ENCODE measurements around the gene LMX1A.

Gene LMX1A

GRCh38 chr1:165339164-165339563, 17.4 kb downstream of the LMX1A start:
- no peak for ATAC-seq
- TF ChIP-seq CREB5 (CRISPR knock-in tag; IDR thresholded peaks at IDR 0.05; ENCODE audit: low read depth) (no peak), GLIS3 (CRISPR knock-in tag; IDR thresholded peaks at IDR 0.05) (no peak), PATZ1 (CRISPR knock-in tag; IDR thresholded peaks at IDR 0.05; ENCODE audit: borderline replicate concordance) (no peak), ZNF565 (CRISPR knock-in tag; conservative IDR thresholded peaks at IDR 0.05; ENCODE audit: low read depth) (no peak), ZNF70 (CRISPR knock-in tag; IDR thresholded peaks at IDR 0.05) (no peak), ZC3H10 (CRISPR knock-in tag; IDR thresholded peaks at IDR 0.05) (no peak), ISL1 (CRISPR knock-in tag; IDR thresholded peaks at IDR 0.05) (no peak), ZFP3 (CRISPR knock-in tag; IDR thresholded peaks at IDR 0.05) (no peak), RARB (CRISPR knock-in tag; IDR thresholded peaks at IDR 0.05) (no peak), TSHZ2 (CRISPR knock-in tag; IDR thresholded peaks at IDR 0.05) (no peak), TOX (CRISPR knock-in tag; IDR thresholded peaks at IDR 0.05; ENCODE audit: borderline replicate concordance) (no peak), OSR1 (CRISPR knock-in tag; IDR thresholded peaks at IDR 0.05) (no peak), ZFP30 (CRISPR knock-in tag; IDR thresholded peaks at IDR 0.05) (no peak), SNAI2 (CRISPR knock-in tag; IDR thresholded peaks at IDR 0.05) (no peak), BACH2 (CRISPR knock-in tag; IDR thresholded peaks at IDR 0.05; ENCODE audit: borderline replicate concordance) (no peak), CSDC2 (CRISPR knock-in tag; IDR thresholded peaks at IDR 0.05) (no peak), TCF4 (CRISPR knock-in tag; IDR thresholded peaks at IDR 0.05; ENCODE audit: borderline replicate concordance) (no peak), ESRRG (CRISPR knock-in tag; IDR thresholded peaks at IDR 0.05) (no peak)
- TF ChIP-seq, protein P1, sequence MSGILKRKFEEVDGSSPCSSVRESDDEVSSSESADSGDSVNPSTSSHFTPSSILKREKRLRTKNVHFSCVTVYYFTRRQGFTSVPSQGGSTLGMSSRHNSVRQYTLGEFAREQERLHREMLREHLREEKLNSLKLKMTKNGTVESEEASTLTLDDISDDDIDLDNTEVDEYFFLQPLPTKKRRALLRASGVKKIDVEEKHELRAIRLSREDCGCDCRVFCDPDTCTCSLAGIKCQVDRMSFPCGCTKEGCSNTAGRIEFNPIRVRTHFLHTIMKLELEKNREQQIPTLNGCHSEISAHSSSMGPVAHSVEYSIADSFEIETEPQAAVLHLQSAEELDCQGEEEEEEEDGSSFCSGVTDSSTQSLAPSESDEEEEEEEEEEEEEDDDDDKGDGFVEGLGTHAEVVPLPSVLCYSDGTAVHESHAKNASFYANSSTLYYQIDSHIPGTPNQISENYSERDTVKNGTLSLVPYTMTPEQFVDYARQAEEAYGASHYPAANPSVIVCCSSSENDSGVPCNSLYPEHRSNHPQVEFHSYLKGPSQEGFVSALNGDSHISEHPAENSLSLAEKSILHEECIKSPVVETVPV (CRISPR knock-in tag; IDR thresholded peaks at IDR 0.05): no peak
- TF ChIP-seq, protein P2, sequence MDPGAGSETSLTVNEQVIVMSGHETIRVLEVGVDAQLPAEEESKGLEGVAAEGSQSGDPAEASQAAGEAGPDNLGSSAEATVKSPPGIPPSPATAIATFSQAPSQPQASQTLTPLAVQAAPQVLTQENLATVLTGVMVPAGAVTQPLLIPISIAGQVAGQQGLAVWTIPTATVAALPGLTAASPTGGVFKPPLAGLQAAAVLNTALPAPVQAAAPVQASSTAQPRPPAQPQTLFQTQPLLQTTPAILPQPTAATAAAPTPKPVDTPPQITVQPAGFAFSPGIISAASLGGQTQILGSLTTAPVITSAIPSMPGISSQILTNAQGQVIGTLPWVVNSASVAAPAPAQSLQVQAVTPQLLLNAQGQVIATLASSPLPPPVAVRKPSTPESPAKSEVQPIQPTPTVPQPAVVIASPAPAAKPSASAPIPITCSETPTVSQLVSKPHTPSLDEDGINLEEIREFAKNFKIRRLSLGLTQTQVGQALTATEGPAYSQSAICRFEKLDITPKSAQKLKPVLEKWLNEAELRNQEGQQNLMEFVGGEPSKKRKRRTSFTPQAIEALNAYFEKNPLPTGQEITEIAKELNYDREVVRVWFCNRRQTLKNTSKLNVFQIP (CRISPR knock-in tag; IDR thresholded peaks at IDR 0.05; ENCODE audit: borderline replicate concordance, low read depth): no peak

DNA sequence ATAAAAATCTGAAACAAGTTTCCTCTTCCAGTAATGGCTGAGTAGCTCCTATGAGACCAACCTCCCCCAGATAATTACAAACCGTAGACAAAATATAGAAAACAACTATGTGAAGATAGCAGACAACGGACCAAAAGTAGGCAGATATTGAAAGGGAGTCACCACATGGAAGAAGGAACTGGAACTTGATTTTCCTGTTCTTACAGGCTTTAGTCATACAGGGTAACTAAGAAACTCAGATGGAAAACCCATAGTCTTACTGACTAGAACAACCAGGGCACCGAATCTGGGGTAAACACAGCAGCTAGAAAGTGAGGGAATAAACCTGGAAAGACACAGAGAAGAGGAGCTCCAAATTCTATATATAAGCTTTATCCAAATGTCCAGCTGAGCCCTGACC, 26.0 kb downstream of the LMX1A start:
- no peak for ATAC-seq
- TF ChIP-seq, protein P1 (CRISPR knock-in tag; IDR thresholded peaks at IDR 0.05): no peak
- TF ChIP-seq OSR1 (CRISPR knock-in tag; IDR thresholded peaks at IDR 0.05) (no peak), CSDC2 (CRISPR knock-in tag; IDR thresholded peaks at IDR 0.05) (no peak), PPARA (CRISPR knock-in tag; IDR thresholded peaks at IDR 0.05; ENCODE audit: borderline replicate concordance) (no peak), ARNTL (CRISPR knock-in tag; IDR thresholded peaks at IDR 0.05; ENCODE audit: borderline replicate concordance, low read depth) (no peak), SNAI2 (CRISPR knock-in tag; IDR thresholded peaks at IDR 0.05) (no peak), TSHZ2 (CRISPR knock-in tag; IDR thresholded peaks at IDR 0.05) (no peak), GLIS3 (CRISPR knock-in tag; IDR thresholded peaks at IDR 0.05) (no peak), ESRRG (CRISPR knock-in tag; IDR thresholded peaks at IDR 0.05) (no peak), ZFP30 (CRISPR knock-in tag; IDR thresholded peaks at IDR 0.05) (no peak), PATZ1 (CRISPR knock-in tag; IDR thresholded peaks at IDR 0.05; ENCODE audit: borderline replicate concordance) (no peak), ISL1 (CRISPR knock-in tag; IDR thresholded peaks at IDR 0.05) (no peak), ZNF565 (CRISPR knock-in tag; conservative IDR thresholded peaks at IDR 0.05; ENCODE audit: low read depth) (no peak)
